Upper lobe of right lung (tissue), 1 donor: ENCODE data around the gene FAM83F. TPM values are rescaled to one million over a fixed set of nuclear protein-coding genes. Genes with fewer than 3 reads are reported as not detected.

Experiments used
- ATAC-seq: fragments of 200-7000 bp; cut with Tn5 transposase; one replicate; pipeline ENCODE4 v1.9.1; 2020; ENCODE audit warnings: mild to moderate bottlenecking, moderate library complexity
- DNase-seq: peaks from one replicate; pipeline ENCODE4 v3.0.0-alpha.2; 2020
- H3K27ac ChIP-seq: fragments of 200-600 bp; one replicate; pipeline ENCODE4 v1.8.0; 2022
- H3K27me3 ChIP-seq: fragments of 200-600 bp; one replicate; pipeline ENCODE4 v1.8.0; 2022; ENCODE audit warnings: mild to moderate bottlenecking
- H3K36me3 ChIP-seq: fragments of 200-600 bp; one replicate; pipeline ENCODE4 v1.8.0; 2022
- H3K4me1 ChIP-seq: fragments of 200-600 bp; one replicate; pipeline ENCODE4 v1.8.0; 2022
- H3K4me3 ChIP-seq: fragments of 200-600 bp; one replicate; pipeline ENCODE4 v1.8.0; 2022; ENCODE audit warnings: mild to moderate bottlenecking
- H3K9me3 ChIP-seq: fragments of 200-600 bp; one replicate; pipeline ENCODE4 v1.8.0; 2022
- intact Hi-C: fragments of 100-400 bp; cut with DNase I; formaldehyde crosslinking; loops from one replicate; pipeline ENCODE4 v1.11.0; 2022
- total RNA-seq: library from RNA; stranded (reverse); fragmentation: NEBNext Ultra II Directional; extraction: Animal tissue kit (Norgen Biotek cat#: 25700); gene quantifications from one replicate; pipeline ENCODE4 v1.2.1, GENCODE V29; 2021
- TF ChIP-seq, protein P1 (sequence below): fragments of 200-600 bp; IDR thresholded peaks from one replicate; pipeline ENCODE4 v1.8.0; 2022; ENCODE audit warnings: antibody characterized with exemption
- donor health status: DM: no; HTN: yes; CAD: no; lungs with severe emphysema.

The FAM83F gene
- total RNA-seq, 1 donor from 2014 or later: 0.35 TPM

DNA sequence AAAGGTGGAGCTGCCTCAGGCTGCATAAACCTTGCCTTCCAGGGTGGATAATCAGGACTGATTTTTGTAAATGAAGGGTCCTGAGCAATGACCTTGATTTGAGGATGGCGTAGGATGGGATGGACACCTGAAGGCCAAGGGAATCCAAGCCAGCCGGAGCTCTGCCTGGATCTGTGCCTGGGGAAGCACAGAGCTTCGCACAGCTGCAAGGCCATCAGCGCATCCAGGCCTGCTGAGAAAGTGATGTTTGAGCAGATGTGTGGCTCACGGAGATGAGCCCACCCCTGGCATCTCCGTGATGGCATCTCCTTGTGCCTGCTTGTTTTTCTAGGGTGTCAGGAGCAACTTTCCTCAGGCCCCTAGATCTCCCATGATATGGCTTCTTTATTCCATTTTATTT is 23.3 kb downstream of the FAM83F start:
- DNase-seq: no peak
- Histone ChIP-seq H3K27me3 (peaks cover 7% of the 10 kb centered on the region), H3K9me3 (no peaks in the 10 kb centered on the region), H3K36me3 (no peaks in the 10 kb centered on the region), H3K27ac (no peak overlapping the region), H3K4me1 (no peaks in the 10 kb centered on the region), H3K4me3 (no peak overlapping the region)
- ATAC-seq: no peak
- intact Hi-C loops: loop anchor here (10.0 kb wide), 1 partner anchor 63 kb away; no protein-coding TSS in a partner anchor
- TF ChIP-seq, protein P1, sequence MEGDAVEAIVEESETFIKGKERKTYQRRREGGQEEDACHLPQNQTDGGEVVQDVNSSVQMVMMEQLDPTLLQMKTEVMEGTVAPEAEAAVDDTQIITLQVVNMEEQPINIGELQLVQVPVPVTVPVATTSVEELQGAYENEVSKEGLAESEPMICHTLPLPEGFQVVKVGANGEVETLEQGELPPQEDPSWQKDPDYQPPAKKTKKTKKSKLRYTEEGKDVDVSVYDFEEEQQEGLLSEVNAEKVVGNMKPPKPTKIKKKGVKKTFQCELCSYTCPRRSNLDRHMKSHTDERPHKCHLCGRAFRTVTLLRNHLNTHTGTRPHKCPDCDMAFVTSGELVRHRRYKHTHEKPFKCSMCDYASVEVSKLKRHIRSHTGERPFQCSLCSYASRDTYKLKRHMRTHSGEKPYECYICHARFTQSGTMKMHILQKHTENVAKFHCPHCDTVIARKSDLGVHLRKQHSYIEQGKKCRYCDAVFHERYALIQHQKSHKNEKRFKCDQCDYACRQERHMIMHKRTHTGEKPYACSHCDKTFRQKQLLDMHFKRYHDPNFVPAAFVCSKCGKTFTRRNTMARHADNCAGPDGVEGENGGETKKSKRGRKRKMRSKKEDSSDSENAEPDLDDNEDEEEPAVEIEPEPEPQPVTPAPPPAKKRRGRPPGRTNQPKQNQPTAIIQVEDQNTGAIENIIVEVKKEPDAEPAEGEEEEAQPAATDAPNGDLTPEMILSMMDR: no peak

DNA sequence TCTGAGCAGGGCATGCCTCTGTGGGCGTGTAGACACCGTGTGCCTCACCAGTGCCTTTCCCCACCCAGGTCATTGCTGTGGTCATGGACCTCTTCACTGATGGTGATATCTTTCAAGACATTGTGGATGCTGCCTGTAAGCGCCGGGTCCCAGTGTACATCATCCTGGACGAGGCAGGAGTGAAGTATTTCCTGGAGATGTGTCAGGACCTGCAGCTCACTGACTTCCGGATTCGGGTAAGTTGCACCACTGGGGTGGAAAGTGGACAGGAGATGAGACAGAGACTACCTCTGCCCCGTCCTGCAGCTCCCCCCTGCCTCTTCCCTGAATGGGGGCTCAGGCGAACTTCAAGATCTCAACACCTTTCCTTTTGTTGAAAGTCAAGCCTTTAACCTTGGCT is 24.3 kb downstream of the FAM83F start:
- H3K27ac ChIP-seq: no peak overlapping the region
- no peaks in the 10 kb centered on the region for H3K4me1 ChIP-seq
- no peak for ATAC-seq
- H3K27me3 ChIP-seq: peaks cover 7% of the 10 kb centered on the region
- no peak for DNase-seq
- TF ChIP-seq, protein P1: no peak
- intact Hi-C loops: loop anchor here (10.0 kb wide), 1 partner anchor 64 kb away; no protein-coding TSS in a partner anchor
- H3K4me3 ChIP-seq: no peak overlapping the region
- H3K36me3 ChIP-seq: no peaks in the 10 kb centered on the region
- no peaks in the 10 kb centered on the region for H3K9me3 ChIP-seq

DNA sequence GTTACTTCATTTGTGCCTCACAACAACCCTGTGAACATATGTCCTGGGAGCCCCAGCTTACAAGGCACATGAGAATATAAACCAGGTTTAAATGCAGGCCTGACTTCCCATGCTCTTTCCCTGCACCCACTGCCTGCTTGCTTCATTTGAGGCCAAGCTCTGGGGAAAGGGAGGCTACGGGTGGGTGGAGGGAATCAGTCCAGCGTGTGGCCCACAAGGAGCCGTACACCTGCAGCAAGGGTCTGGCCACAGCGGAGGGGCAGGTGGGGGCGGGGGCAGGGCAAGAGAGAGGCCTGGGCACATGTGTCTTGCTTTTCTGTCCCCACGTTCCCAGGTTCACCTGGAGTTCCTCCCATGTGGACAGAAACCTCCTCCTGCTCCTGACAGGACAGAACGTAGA is 26.2 kb downstream of the FAM83F start:
- no peak overlapping the region for H3K27ac ChIP-seq
- no peaks in the 10 kb centered on the region for H3K9me3 ChIP-seq
- peaks cover 7% of the 10 kb centered on the region for H3K27me3 ChIP-seq
- no peak overlapping the region for H3K4me3 ChIP-seq
- H3K36me3 ChIP-seq: no peaks in the 10 kb centered on the region
- intact Hi-C loops: loop anchor here (5.0 kb wide), 1 partner anchor 484 kb away; no protein-coding TSS in a partner anchor
- DNase-seq (no peak), ATAC-seq (no peak)
- no peaks in the 10 kb centered on the region for H3K4me1 ChIP-seq
- TF ChIP-seq, protein P1: no peak

DNA sequence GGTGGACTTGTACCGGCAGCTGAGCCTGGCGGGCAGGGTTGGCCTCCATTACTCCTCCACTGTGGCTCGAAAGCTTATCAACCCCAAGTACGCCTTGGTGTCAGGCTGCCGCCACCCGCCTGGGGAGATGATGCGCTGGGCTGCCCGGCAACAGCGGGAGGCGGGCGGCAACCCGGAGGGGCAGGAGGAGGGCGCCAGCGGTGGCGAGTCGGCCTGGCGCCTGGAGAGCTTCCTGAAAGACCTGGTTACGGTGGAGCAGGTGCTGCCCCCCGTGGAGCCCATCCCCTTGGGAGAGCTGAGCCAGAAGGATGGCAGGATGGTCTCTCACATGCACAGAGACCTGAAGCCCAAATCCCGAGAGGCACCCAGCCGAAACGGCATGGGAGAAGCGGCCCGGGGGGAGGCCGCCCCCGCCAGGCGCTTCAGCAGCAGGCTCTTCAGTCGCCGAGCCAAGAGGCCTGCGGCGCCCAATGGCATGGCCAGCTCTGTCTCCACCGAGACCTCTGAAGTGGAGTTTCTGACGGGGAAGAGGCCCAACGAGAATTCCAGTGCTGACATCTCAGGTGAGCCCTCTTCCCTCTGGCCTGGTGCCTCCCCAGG is 26.7 kb downstream of the FAM83F start:
- no peak overlapping the region for H3K27ac ChIP-seq
- peaks cover 7% of the 10 kb centered on the region for H3K27me3 ChIP-seq
- H3K4me1 ChIP-seq: no peaks in the 10 kb centered on the region
- no peak for DNase-seq
- TF ChIP-seq, protein P1: no peak
- H3K4me3 ChIP-seq: no peak overlapping the region
- H3K9me3 ChIP-seq: no peaks in the 10 kb centered on the region
- intact Hi-C loops: loop anchor here (5.0 kb wide), 1 partner anchor 484 kb away; no protein-coding TSS in a partner anchor
- no peak for ATAC-seq
- no peaks in the 10 kb centered on the region for H3K36me3 ChIP-seq

DNA sequence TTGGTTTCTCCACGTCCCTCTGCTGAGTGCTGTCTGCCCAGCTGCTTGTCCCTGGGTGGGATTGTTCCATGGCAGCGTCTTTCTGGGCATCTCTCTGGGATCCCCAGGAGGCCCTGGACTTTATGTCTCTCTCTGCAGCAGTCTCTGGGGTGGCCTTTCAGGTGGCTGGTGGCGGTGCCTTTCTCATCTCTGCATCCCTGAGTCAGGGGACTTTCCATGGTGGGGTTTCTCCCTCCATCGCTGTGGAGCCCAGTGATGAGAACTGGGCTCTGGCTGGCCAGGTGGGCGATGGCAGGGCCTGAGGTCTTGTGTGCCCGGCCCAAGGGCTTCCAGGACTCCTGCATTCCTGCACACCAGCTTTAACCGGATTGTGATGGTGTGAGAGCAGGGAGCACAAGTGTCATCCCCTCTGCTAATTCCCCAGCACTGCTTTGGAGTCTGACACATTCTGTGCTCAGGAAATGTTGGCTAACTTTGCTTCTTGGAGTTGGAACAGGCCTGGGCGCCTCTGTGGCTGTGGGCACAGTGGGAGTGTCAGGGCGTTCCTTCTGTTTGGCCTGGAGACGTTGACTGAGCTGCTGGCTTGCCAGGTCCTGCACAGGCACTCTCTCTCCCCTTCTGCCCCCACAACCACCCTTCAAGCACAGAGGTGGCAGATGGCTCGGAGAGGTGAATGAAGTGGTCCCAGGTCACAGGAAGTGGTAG is 27.9 kb downstream of the FAM83F start:
- Histone ChIP-seq H3K4me1 (no peaks in the 10 kb centered on the region), H3K27ac (no peak overlapping the region), H3K36me3 (no peaks in the 10 kb centered on the region), H3K27me3 (peaks cover 2% of the 10 kb centered on the region), H3K4me3 (no peak overlapping the region), H3K9me3 (no peaks in the 10 kb centered on the region)
- TF ChIP-seq, protein P1: no peak
- DNase-seq: no peak
- intact Hi-C loops: loop anchor here (5.0 kb wide), 1 partner anchor 485 kb away; no protein-coding TSS in a partner anchor
- no peak for ATAC-seq
